GM18517 (cell line): Measurements from ENCODE around the gene PAOX.
A peak's percentile ranks its signal among the peaks of the same experiment; 100 is the strongest.

ENCODE experiments used
- ATAC-seq: cut with Tn5 transposase; IDR thresholded peaks from one replicate; pipeline ENCODE4 v1.9.1; 2021; ENCODE audit warnings: mild to moderate bottlenecking, moderate library complexity; ENCODE audit not compliant: unreplicated experiment

PAOX gene

GRCh38 chr10:133379152-133379800 is at the start of gene PAOX:
Gene PAOX, plus strand, starts transcription at chr10:133379262. Its CDS starts 55 bp downstream, at chr10:133379317.
- peak; percentile 46 for ATAC-seq

- ATAC-seq, result peak; percentile 80
These were observed 49.4 kb upstream of the PAOX start for GRCh38 chr10:133329491-133330202.

- no peak for ATAC-seq
These were observed 45.9 kb upstream of the PAOX start for GRCh38 chr10:133332936-133333699.

- no peak for ATAC-seq
These were observed 44.4 kb upstream of the PAOX start for GRCh38 chr10:133334503-133335245.

- ATAC-seq, result no peak
These were observed 43.6 kb upstream of the PAOX start for GRCh38 chr10:133335246-133336117.

GRCh38 chr10:133336118-133336576 is 42.9 kb upstream of the PAOX start:
- ATAC-seq, result no peak

- no peak for ATAC-seq
These were observed 42.3 kb upstream of the PAOX start, which contains the start of gene CALY for GRCh38 chr10:133336577-133337369. Gene CALY, minus strand, starts transcription at chr10:133336896. Its CDS starts 7,907 bp downstream, at chr10:133328989.

- no peak for ATAC-seq
These were observed 41.7 kb upstream of the PAOX start for GRCh38 chr10:133337370-133337725.

GRCh38 chr10:133338080-133339071 is 40.7 kb upstream of the PAOX start:
- no peak for ATAC-seq

- ATAC-seq, result no peak
These were observed 39.2 kb upstream of the PAOX start for GRCh38 chr10:133339708-133340380.

- ATAC-seq, result no peak
These were observed 37.1 kb upstream of the PAOX start for GRCh38 chr10:133341983-133342382.

GRCh38 chr10:133342942-133343341 is 36.1 kb upstream of the PAOX start:
- ATAC-seq, result no peak

- no peak for ATAC-seq
These were observed 35.5 kb upstream of the PAOX start for GRCh38 chr10:133343558-133343957.

- no peak for ATAC-seq
These were observed 34.8 kb upstream of the PAOX start for GRCh38 chr10:133344236-133344635.

GRCh38 chr10:133346413-133346812 is 32.6 kb upstream of the PAOX start:
- no peak for ATAC-seq

GRCh38 chr10:133347710-133348517 is 31.1 kb upstream of the PAOX start:
- no peak for ATAC-seq

- no peak for ATAC-seq
These were observed 29.9 kb upstream of the PAOX start for GRCh38 chr10:133349160-133349568.
